Activated CD4-positive, alpha-beta T cell treated with anti-CD3 and anti-CD28 coated beads, Interleukin-2, Interleukin-6, amounts not matched to agents 100 ng/mL and 50 ng/mL, durations not matched to agents 16 hours and 8 hours (primary cell): Measurements from ENCODE around the gene PCSK6.

Source experiments
- DNase-seq: peaks from one replicate; pipeline ENCODE4 v3.0.0-alpha.2; 2020

PCSK6 gene

DNA sequence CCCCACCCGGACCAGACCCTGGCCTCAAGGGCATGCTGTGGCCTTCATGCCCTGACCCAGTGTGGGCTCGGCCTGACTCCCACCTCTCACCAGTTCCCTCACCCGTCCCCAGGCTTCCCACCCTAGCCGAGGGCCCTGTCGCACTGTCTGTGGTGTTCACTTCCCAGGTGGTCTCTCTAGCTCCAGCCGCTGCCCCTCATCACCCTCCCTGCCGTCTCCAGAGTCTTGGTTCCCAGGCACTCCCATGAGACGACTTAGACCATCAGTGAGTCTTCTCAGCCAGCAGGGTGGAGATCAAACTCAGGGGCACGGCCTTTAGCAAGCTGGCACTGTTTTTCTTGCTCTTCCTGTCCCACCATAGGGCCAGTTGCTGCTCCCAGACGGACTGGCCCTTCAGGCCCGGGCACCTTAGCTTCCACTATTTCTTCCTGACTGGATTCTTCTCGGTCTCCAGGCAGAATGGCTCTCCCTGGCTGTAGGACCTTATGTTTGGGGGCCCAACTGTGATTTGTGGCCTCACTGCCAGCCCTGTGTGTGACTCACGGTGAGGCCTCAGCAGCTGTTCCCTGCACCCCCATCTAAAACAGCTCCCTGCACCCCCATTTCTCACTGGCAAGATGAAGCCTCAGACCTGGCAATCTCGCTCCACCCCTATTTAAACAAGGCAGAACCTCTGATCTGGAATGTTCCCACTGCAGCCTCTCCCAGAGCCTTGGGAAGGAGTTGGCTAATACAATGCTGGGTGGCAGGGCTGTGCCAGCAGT is 9.4 kb upstream of the PCSK6 start:
- DNase-seq: no peak

DNA sequence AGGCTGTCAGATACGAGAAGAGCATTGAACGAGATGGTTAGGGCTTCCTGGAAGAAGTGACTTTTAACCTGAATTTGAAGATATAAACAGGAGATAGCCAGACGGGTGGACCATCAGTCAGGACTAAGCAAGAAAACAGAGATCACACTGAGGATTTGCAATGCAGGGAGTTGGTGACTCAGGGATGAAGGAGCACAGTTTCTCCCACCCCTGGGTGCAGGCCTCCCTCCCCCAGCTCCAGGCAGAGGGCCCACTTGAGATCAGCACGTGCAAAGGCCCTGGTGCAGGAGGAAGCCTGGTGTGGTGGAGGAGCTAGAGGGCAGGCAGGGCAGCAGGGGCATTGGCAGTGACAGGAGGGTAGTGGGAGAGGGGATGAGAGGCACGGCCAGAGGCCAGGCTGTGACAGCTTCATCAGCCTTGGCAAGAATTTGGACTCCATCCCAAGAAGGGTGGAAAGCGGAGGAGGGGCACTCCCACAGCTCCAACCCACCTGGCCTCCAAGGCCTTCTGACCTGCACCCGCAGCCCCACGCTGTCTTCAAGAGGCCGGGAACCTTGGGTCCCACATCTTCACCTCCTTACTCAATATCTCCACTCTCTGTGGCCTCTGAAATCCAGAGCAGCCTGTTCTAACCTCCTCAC is 8.7 kb upstream of the PCSK6 start:
- no peak for DNase-seq

DNA sequence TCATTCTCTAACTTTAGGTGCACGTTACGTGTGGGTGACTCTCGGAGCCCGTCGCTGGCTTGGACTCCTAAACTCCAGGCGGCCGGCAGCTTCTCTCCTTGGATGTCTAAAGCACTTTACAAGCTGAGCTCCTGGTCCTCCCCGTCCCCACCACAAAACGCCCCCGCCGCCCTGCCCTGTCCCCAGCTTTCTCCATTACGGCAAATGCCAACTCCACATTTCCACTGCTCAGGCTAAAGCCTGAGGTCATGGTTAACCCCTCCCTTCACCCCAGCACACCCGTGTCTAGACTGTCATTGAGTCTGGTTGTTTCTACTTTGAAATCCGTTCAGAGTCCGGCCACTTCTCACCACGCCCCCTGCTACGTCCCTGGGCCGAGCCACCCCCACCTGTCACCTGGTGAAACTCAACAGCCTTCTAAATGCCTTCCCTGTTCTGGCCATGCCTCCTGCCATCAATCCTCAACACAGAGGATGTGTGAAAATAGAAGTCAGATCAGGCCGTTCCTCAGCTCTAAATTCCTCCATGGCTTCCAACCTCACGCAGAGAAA is 8.1 kb upstream of the PCSK6 start:
- no peak for DNase-seq

DNA sequence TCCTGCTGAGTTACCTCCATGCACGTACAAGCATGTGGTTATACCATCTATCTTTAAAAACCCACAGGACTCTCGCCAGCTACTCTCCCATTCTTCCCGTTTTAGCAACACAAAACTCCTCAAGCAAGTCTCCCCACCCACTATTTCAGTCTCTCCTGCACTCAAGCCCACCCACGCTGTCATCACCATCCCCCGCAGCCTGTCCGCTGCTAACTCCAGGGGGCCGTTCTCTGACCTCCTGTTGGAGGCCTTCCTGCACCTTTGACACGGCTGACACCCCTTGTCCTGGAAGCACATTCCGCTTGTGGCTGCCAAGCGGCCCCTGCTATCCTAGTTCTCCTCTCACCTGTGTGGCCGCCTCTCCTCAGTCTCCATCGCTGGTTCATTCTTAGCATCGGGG is 7.5 kb upstream of the PCSK6 start:
- no peak for DNase-seq

DNA sequence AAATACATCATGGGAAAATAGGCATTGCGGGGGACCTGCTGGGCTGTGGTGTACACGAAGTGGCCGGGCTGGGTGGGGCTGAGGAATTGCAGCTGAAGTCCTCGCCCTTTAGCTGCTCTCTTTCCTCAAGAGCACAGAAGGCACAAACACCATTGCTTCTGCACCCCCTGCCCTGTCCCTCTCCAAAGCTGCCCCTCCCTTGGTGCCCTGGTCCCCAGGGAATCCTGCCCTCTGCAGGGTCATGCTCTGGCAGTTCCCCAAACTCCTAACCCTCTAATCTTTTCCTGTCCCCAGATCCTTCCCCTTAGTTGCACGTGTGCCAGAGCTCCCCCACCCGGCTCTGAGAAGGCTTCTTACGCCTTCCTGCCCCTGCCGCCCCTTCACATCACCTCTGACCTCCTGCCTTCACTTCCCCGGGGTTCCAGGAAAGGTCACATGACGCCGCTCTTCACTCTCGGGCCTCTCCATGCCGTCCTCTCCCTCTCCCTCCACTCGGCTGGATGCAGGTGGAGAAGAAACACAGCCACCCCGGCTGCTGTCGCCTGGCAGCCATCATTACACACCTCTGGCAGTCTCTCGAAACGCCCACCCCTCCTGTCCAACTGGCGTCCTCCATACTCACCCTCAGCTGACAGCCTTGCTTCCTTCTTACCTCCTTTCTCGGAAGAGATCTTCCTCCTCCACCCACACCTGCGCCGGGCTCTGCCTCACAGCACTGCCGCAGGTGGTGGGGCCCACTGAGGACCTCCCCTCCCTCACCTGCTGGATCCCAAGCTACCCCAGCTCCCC is 6.9 kb upstream of the PCSK6 start:
- no peak for DNase-seq

DNA sequence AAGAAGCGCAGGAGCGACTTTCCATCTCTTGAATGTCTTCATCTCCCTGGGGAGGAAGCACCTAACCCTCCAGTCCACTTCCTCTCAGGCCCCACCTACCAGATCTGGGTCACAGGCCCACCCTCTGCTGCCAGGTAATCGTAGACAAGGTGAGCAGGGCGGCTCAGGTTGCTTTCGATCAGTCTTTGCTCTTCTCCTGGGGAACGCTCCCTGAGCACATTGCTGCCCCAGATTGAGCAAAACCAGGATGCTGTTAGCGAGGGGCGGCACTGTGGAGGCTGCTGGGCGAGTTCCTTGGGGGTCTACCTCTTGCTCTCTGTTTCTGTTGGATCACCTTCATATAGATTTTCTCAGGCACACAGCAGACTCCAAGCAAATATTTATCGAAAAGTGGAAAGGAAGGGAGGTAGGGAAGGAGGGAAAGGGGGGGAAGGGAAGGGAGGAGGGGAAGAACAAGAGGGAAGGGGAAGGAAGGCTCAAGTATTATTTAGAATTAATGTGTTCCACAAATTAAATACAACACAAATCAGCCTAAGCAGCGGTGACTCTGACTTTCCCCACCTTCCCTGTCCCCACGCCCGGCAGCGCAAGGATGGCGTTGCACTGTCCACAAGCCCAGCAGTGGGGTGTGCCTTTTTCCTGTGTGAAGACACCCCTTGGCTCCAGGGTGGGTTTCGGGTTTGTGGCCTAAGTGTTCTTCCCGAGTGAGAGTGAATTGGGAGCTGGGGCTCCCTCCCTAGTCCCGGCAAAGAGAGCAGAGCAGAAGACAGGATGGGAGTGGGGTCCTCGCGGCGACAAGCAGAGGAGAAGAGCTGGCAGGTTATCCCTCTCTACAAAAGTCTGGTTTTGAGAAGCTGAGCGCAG is 6.1 kb upstream of the PCSK6 start:
- DNase-seq: no peak

DNA sequence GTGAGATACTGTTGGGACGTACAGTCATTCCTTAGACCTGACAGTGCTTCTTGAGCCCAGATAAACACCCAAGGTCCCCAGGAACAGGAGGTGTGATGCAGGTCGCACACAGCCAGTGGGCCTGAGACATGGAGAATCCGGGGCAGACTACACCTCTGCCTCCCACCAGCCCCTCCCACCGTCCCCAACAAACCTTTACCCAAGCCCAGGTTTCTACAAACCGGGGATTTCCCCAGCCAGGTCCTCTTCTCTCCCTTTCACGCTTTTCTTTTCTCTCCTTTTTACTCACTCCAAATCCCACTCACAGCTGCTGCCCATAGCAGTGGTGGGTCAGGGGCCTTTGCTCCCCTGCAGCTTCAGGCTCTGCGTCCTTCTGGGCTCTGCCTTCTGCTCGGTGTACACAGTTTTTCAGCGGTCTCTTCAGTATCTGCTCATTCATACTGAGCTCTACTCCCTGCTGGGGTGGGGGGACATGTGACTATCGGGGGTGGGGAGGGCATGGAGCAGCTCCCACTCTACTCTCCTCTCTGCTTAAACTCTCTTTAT is 4.8 kb upstream of the PCSK6 start:
- no peak for DNase-seq

DNA sequence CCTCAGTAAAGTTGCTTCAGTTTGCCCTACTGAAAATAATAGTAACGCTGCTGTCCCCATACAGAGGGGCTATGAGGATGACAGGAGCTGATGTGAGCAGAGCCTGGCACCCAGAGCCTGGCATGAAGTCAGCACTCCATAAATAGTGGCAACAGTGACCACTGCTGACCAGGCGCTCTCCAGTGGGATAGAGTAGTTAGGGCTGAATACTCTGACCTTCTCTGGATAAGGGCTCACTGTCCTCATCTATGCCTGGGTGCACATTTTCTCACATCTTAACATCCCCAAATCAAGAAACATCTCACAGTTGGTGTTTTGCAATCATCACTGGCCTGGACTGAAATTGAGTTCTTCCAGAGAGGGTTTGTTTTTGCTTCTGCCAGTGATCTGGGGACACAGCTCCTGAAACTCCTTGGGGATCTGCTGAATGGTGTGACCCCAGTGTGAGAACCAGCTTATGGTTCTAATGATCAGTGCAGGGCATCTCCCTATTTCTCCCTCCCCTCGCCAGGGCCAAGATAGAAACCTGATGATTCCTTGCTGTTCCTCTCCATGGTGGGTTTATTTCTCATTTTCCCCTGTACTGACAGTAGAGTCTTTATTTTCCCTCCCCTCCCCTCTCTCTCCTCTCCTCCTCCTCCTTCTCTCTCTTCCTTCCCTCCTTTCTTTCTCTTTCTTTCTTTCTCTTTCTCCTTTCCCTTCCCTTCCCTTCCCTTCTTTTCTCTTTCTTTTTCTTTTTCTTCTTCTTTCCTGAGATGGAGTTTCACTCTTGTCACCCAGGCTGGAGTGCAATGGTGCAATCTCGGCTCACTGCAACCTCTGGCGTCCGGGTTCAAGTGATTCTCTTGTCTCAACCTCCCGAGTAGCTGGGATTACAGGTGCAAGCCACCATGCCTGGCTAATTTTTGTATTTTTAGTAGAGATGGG is 3.5 kb upstream of the PCSK6 start:
- DNase-seq: no peak

DNA sequence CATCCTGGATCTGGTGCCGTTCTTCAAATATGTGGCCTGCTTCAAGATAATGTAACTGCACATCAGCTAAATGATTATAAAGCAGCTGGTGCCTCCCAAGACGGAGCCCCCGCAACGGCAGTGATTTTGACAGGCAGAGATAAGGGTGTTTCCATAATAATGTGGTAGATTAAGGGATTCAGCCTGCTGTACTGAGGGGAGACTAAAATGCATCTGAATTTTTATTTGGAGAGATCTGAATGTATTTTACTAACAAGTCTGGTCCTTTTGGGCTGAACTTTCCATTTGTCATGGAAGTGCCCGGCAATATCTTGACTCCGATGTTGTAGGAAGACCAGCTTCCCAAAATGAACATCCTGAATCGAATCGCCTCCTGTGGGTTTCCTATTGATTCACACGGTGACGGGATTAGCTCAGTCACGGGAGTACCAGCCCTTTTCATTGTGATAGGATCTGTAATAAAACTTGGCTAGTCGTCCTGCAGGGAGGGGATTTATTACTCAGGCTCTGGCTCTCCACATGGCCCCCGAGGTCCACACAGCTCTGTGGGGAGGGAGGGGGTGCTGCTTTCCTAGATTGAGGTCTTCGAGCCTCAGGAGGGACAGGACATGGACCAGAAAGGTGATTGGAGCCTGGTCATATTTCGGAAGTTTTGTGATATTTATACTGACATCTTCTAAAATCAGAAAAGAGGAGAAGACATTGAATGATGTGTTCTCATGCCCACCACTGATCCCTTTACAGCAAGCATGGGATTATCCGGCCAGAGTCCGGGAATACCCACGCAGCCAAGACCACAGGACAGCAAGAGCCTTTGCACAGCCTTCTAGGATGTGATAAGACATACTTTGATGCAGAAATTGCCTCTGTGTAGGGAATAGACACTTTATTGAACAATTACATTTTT is 2.5 kb upstream of the PCSK6 start:
- DNase-seq: no peak

DNA sequence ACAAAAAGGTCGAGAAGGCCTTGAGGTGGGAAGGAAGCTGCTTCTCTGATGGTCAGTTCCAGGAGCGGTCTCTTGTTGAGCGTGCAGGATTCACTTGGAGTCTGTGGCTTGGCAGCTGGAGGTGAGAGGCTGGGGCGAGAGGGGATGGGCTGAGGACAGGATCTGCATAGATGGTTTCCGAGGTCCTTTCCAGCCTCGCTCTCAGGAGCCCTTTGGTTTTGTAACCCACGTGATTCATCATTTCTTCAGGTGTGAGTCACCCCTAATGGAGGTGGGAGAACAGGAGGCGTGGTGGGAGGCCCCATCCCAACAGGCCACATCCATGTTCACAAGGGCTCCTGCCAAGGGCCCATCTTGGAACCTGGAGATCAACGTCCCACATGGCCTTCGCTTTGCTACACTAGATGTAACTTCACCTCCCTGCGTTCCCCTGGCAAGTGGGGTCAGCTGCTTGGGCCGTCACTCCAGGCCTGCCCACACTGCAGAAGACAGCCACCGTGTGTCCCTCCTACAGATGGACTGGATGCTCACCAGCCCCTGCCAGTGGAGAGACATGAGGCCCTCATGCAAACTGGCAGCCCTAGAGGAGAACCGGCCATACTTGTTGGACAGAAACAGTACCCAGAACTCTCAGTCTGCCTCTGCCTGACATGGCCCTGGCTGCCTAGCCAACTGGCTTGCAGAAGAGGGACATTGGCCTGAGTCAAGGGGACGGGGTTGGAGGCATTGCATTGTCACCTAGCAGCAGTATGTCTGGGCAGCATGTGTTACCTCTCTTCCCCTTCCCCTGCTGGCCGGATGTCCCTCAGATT is 1.6 kb upstream of the PCSK6 start:
- DNase-seq: no peak

DNA sequence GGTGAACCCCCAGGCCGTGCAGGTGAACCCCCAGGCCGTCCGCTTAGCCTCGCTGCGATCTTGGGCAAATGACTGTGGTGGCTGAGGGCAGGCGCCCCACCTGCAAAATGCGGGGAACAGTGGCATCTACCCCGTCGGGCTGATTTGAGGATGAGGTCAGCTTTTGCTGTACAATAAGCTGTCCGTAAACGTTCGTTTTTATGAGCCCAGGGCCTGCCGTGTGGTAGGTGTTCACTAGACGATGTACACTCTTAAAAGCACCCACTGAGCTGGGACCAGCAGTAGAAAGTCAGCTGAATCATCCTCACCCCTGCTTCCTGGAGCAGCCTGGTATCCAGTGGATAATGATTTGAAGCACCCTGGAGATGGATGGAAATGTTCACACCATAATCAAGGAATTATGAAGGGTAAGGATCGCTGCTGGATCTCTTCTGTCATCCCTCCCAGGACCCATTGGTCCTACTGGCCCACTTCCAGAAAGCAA is 943 bp upstream of the PCSK6 start:
- no peak for DNase-seq

DNA sequence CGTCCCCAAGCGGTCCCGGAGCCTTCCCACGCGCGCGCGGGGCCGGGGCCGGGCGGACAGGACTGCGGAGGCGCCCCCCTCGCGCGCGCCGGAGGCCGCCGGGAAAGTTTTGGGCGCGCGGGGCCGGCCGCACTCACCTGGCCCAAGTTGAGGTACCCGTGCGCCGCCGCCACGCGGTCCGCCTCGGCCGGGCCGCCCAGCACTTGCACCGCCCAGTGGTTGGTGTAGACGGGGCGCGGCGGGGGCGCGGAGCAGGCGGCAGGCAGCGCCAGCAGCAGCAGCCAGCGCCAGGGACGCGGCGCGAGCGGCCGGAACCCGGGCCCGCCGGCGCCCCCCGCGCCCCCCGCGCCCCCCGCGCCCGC is 289 bp downstream of the PCSK6 start:
- DNase-seq: peak; percentile 31

DNA sequence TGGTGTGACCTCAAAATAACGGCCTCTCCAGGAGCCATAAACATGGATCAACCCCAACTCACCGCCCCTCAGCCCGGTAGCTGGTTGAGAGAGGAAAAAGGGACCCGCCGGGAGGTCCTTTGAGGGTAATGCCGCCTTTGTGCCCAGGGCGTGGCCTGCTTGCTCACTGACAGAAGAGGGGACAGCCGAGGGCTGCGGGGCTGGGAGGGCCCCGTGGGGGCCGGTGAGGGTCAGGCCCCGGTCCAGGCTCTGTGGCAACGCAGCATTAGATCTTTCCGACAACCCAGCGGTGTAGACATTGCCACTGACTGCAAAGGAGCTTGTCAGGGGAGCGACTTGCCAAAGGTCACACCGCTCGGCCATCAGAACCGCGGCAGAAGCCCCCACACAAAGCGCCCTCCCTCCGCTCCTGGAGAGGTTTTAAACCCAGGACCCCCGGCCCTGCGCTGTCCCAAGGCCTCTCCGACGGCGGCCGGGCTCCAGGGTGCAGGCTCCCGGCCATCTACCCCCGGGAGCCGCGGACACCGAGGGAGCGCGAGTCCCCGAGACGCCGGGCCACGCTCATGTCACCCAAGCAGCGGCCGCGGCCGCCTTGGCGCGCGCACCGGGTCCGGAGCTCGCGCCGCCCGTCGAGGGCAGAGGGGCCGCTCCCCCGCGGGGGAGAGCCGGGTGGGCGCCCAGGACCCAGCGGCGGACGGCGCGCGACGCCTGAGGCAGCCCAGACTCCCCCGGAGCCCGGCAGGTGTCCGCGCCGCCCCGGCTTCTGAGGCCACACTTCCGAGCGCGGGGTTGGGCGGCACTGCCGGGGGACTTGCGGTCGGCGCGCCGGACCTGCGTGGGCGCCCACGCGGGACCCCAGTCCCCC is 975 bp downstream of the PCSK6 start:
- no peak for DNase-seq

DNA sequence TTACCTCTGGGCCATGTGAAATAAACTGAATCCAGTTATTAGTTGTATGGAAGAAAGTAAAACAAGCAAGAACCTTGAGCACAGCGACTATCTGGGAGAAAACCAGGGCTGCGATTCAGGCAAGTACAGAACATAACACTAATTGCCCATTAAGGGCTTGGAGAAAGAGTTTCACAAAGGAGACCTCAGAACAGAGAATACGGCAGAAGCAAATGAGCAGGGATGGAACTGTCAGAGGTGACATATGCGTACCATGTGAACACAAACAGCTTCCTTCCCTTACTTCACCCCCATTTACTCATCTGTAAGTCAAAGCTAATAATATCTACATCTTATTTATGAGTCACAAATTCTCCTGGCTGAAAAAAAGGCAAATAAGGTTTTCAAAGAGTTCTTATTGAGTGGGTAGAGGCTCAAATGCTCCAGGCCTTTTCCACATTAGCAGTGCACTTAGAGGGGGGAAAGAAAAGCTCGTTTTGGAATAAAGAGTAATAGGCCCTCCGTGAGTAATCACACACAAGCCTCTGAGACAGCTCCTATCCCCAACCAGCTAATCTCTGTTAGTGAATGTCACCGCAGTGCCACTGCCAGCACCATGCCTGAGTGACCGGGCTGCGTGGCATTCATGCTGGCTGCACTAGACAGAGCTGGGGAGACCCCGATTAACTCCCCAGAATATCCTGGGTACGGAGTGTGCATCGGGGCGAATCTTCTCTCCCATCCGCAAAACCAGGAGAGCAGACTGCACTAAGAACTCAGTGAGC is 2.6 kb downstream of the PCSK6 start:
- DNase-seq: no peak

DNA sequence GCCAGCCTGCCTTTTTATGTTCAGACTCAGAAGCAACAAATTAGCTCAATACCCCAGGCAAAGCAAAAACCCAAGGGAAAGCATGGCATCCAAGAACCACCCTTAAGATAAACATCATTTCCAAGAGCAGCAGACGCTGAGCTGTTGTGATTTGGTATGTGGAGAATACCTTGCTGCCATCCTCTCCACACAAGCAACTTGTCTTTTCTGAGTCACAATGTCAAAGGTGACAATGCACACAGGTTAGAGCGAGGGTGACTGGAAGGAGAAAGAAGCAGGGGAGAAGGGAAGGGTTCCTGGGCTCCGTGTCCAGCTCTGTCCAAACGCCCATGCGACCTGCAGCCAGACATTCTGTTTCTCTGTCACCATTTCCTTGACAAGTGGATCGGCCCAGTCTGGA is 6.0 kb downstream of the PCSK6 start:
- DNase-seq: no peak

DNA sequence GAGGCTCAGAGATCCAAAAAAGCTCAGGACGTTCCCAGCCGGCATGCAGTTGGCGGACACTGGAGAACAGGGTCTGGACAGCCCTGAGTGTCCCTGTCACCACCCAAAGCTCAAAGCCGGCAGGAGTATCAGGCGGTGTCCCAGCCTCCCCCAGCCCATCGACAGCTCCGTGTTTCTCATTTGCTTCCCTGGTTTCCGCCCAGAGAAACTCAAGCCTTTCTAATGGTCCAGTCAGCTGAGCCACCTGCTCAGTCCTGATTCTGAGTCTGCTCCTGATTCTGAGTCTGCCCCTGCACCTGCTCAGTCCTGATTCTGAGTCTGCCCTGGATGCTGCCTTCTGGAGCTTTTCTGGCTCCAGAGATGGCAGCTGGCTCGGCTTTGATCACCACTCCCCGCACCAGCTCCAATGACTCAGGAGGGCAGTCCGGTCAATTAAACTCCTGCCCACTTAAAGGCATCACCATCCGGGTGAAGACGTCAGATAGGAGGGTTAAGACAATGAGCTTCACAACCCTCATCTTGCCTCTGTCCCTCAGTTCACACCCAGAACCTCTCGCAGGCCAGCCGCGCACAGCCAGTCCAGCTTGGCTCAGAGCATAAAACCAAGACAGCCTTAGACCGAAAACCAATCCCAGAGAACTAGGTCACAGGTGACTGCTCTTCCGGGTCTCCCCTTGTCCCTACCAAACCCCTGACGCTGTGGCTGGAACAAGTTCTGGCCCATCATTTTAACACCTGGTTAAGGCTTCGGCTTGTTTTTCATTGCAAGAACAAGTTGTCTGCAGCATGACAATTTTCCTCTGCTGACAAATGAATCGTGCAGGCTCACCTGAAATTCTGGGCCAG is 6.8 kb downstream of the PCSK6 start:
- DNase-seq: no peak
